GM18507 (cell line): ENCODE results near the gene COL8A2.

Experiments used
- DNase-seq: peaks from one replicate; pipeline ENCODE4 v3.0.0; 2011; ENCODE audit warnings: low read depth; ENCODE audit not compliant: insufficient read length; ENCODE audit errors: extremely low spot score
- FAIRE-seq: peaks from 2 replicates; lab custom pipeline; 2011; peaks lifted over from hg19 to GRCh38; lab: Jason Lieb, UNC

Gene COL8A2

GRCh38 chr1:36083635-36084496 lies 41.2 kb downstream of the COL8A2 start, which contains the start of gene TEKT2:
Gene TEKT2, plus strand, starts transcription at chr1:36084094. Its CDS starts 828 bp downstream, at chr1:36084922.
- FAIRE-seq, result no peak
- DNase-seq, result no peak

GRCh38 chr1:36083219-36083618 lies 41.8 kb downstream of the COL8A2 start:
- FAIRE-seq (no peak), DNase-seq (no peak)

GRCh38 chr1:36081926-36082485 lies 43.0 kb downstream of the COL8A2 start:
- DNase-seq, result no peak

GRCh38 chr1:36080801-36081200 lies 44.2 kb downstream of the COL8A2 start:
- FAIRE-seq (no peak), DNase-seq (no peak)

More at GRCh38 chr1:36081926-36082485, 43.0 kb downstream of the COL8A2 start:
- no peak for FAIRE-seq

- DNase-seq, result no peak
- FAIRE-seq, result no peak
Measured at GRCh38 chr1:36080236-36080635, 44.8 kb downstream of the COL8A2 start.

GRCh38 chr1:36076979-36077573 lies 47.9 kb downstream of the COL8A2 start:
- DNase-seq (no peak), FAIRE-seq (no peak)

- no peak for DNase-seq
- no peak for FAIRE-seq
Measured at GRCh38 chr1:36070349-36070748, 54.7 kb downstream of the COL8A2 start.

GRCh38 chr1:36068866-36069265 lies 56.2 kb downstream of the COL8A2 start:
- no peak for DNase-seq
- FAIRE-seq, result no peak

- DNase-seq (no peak), FAIRE-seq (no peak)
Measured at GRCh38 chr1:36067871-36068270, 57.2 kb downstream of the COL8A2 start.

- FAIRE-seq (no peak), DNase-seq (no peak)
Measured at GRCh38 chr1:36062315-36062714, 62.7 kb downstream of the COL8A2 start.

- FAIRE-seq (no peak), DNase-seq (no peak)
Measured at GRCh38 chr1:36055706-36056105, 69.3 kb downstream of the COL8A2 start.

GRCh38 chr1:36053978-36054377 lies 71.0 kb downstream of the COL8A2 start:
- DNase-seq (no peak), FAIRE-seq (no peak)

GRCh38 chr1:36051821-36052220 lies 73.2 kb downstream of the COL8A2 start:
- no peak for DNase-seq
- no peak for FAIRE-seq
